Right kidney (tissue), 1 donor: ENCODE data around the gene OR2B2.

Experiments used
- DNase-seq: peaks from one replicate; pipeline ENCODE4 v3.0.0-alpha.2; 2016

The OR2B2 gene

GRCh38 chr6:27867051-27867944 is 44.9 kb downstream of the OR2B2 start:
- DNase-seq: peak; percentile 79

- DNase-seq: peak; percentile 64
Observed at GRCh38 chr6:27866357-27867050, 45.7 kb downstream of the OR2B2 start.

GRCh38 chr6:27865850-27866356 is 46.3 kb downstream of the OR2B2 start:
- peak; percentile 71 for DNase-seq

- DNase-seq: peak; percentile 87
Observed at GRCh38 chr6:27864906-27865849, 47.0 kb downstream of the OR2B2 start.

- peak; percentile 76 for DNase-seq
Observed at GRCh38 chr6:27863962-27864905, 48.0 kb downstream of the OR2B2 start.

- DNase-seq: no peak
Observed at GRCh38 chr6:27862396-27863066, 49.7 kb downstream of the OR2B2 start.

GRCh38 chr6:27861861-27862260 is 50.3 kb downstream of the OR2B2 start:
- no peak for DNase-seq

- DNase-seq: no peak
Observed at GRCh38 chr6:27861276-27861840, 50.8 kb downstream of the OR2B2 start.
